Mucosa of descending colon (tissue), 3 donors: ENCODE results near the gene ABCB1. TPM values are rescaled to one million over a fixed set of nuclear protein-coding genes. Genes with fewer than 3 reads are reported as not detected.

Experiments used
- ATAC-seq: fragments of 200-7000 bp; cut with Tn5 transposase; one replicate; pipeline ENCODE4 v1.9.1; 2020; ENCODE audit warnings: mild to moderate bottlenecking, moderate library complexity
- DNase-seq, 3 donors: peaks; one replicate each; pipeline ENCODE4 v3.0.0-alpha.2; 2020
- H3K36me3 ChIP-seq: fragments of 200-600 bp; one replicate; pipeline ENCODE4 v1.8.0; 2021; ENCODE audit warnings: low read depth, mild to moderate bottlenecking
- H3K4me1 ChIP-seq: fragments of 200-600 bp; one replicate; pipeline ENCODE4 v1.8.0; 2021; ENCODE audit warnings: low read depth, mild to moderate bottlenecking
- H3K4me3 ChIP-seq: fragments of 200-600 bp; one replicate; pipeline ENCODE4 v1.8.0; 2021; ENCODE audit warnings: mild to moderate bottlenecking
- H3K9me3 ChIP-seq: fragments of 200-600 bp; one replicate; pipeline ENCODE4 v1.8.0; 2021; ENCODE audit warnings: mild to moderate bottlenecking
- CTCF ChIP-seq: fragments of 200-600 bp; IDR thresholded peaks from one replicate; pipeline ENCODE4 v1.8.0; 2022; ENCODE audit warnings: antibody characterized with exemption, mild to moderate bottlenecking
- intact Hi-C, 2 donors: fragments of 100-400 bp; cut with DNase I in 1 of 2; cut with micrococcal nuclease in 1 of 2; formaldehyde crosslinking; loops; one replicate each; pipeline versions ENCODE4 v1.11.0 to v1.11.1; 2022; cut with DNase I, micrococcal nuclease
- total RNA-seq, 3 donors: library from RNA; stranded (reverse); fragmentation: NEBNext Ultra II Directional in 2 of 3; extraction: Animal tissue kit (Norgen Biotek cat#: 25700) in 2 of 3; gene quantifications; one replicate each; pipeline versions ENCODE4 v1.2.1 to v1.2.4, GENCODE V29; 2021 to 2023
- donor health status: DM: no; HTN: no; CAD: no; lungs with moderate emphysema.
- donor health status: DM: no; HTN: no; CAD: no.
- donor health status: DM: no; HTN: yes; CAD: no.

Gene ABCB1
- total RNA-seq, 3 donors from 2014 or later = 76.5 to 226 (median 90.6) TPM

DNA sequence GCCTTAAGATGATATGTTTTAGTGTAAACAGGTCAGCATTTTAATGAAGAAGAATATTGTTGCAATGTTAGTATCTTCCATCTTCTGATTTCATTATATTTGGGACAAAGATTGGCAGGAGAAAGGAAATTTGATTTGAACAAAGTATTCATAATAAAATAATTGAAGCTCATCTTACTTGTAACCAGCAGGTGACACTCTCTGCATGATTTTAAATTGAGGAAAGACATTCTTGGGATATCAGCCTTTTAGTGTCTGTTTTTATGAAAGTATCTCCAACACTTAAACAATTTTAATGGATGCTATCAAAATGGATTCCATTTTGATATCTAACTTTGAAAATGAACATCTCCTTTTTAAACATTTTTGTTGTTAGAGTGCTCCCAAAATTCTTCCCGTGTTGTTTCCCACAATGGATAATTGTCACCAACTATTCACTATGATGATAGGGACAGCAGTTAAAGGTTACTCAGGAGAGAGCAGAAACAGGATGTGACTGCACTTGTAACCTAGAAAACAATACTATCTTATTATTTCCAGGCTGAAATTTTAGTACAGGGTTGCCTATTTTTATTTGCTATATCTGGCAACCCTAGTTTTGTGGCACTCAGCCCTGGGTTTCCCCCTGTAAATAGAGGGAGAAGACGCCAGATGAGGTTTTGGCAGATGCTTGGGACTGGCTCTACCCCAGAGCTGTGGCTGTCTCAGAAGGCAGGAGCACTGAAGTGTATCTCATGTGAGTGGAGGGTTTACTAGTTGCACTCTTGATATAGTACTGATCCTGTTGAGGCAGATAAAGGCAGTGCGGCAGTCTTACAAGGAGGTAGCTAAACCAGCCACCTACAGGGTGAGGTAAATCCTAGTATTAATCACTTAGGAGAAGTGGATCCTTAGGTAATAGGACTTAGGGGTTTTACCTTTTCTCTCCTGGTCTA is 94.2 kb downstream of the ABCB1 start:
- no peak for TF ChIP-seq CTCF
- H3K36me3 ChIP-seq = no peaks in the 10 kb centered on the region
- no peaks in the 10 kb centered on the region for H3K4me1 ChIP-seq
- intact Hi-C loops = loop anchor here in 1 of 2 donors (10.0 kb wide), 1 partner anchor 378 kb away; no protein-coding TSS in a partner anchor
- no peak overlapping the region for H3K4me3 ChIP-seq
- no peaks in the 10 kb centered on the region for H3K9me3 ChIP-seq
- DNase-seq = no peak
- no peak for ATAC-seq

DNA sequence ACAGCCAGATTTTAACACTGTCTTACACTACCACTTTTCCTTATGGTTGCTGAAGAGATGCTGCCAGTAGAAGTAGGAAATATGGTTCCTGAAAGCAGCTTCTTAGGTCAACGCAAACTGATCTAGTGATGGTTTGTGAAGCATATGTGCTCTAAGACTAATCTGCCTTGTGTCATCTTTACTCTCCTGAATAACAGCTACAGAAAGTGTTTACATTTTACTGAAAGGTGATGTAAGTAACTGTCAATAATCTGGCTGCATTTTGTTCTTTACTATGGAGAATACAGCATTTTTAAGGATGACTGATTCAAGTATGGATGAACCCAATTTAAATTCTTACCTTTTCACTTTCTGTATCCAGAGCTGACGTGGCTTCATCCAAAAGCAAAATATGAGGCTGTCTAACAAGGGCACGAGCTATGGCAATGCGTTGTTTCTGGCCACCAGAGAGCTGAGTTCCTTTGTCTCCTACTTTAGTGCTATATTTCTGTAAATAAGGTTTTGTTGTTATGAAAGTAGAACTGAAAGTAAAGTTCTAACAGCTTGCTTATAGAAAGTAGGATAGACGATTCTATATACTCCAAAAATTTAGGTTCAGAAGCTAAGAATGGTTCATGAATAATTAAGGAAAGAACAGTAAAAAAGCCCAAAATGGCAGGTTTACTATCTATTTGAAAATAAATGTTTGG is 95.0 kb downstream of the ABCB1 start:
- Histone ChIP-seq H3K4me1 (no peaks in the 10 kb centered on the region), H3K4me3 (no peak overlapping the region), H3K9me3 (no peaks in the 10 kb centered on the region), H3K36me3 (no peaks in the 10 kb centered on the region)
- no peak for ATAC-seq
- TF ChIP-seq CTCF = no peak
- DNase-seq = no peak
- intact Hi-C loops = loop anchor here in 1 of 2 donors (10.0 kb wide), 1 partner anchor 379 kb away; no protein-coding TSS in a partner anchor

GRCh38 chr7:87505122-87505521 is 95.6 kb downstream of the ABCB1 start:
- Histone ChIP-seq H3K4me3 (no peak overlapping the region), H3K9me3 (no peaks in the 10 kb centered on the region), H3K4me1 (no peaks in the 10 kb centered on the region), H3K36me3 (no peaks in the 10 kb centered on the region)
- no peak for TF ChIP-seq CTCF
- ATAC-seq (no peak), DNase-seq (no peak)
- intact Hi-C loops = loop anchor here in 1 of 2 donors (10.0 kb wide), 1 partner anchor 380 kb away; no protein-coding TSS in a partner anchor

DNA sequence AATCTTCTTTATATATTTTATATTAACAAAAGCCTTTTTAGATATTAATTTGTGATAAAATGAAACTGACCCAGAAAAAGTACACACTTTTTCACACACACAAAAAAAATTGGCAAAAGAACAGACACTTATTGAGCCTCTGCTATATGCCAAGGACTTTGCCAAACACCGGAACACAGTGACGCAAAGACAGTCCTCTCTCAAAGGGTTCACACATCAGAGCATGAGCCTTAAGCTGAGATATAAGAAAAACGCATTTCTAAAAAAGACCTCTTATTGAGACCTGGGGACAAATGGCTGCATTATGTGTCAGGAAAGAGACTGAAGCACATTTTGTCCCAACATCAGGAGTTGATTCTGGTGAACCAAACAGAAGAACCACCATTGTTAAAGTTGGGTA is 101.2 kb downstream of the ABCB1 start:
- no peaks in the 10 kb centered on the region for H3K9me3 ChIP-seq
- intact Hi-C loops = no loop called here
- no peak for ATAC-seq
- TF ChIP-seq CTCF = no peak
- no peak for DNase-seq
- no peak overlapping the region for H3K4me3 ChIP-seq
- no peaks in the 10 kb centered on the region for H3K4me1 ChIP-seq
- no peaks in the 10 kb centered on the region for H3K36me3 ChIP-seq

- no peak for TF ChIP-seq CTCF
- H3K4me1 ChIP-seq = no peaks in the 10 kb centered on the region
- H3K4me3 ChIP-seq = no peak overlapping the region
- no peaks in the 10 kb centered on the region for H3K36me3 ChIP-seq
- no peak for DNase-seq
- intact Hi-C loops = no loop called here
- ATAC-seq = peak; percentile 13
- no peaks in the 10 kb centered on the region for H3K9me3 ChIP-seq
Measured at GRCh38 chr7:87498893-87499292, 101.8 kb downstream of the ABCB1 start.
